Effector memory CD8-positive, alpha-beta T cell (primary cell): ENCODE measurements around the gene LTA4H.

ENCODE experiments used
- ATAC-seq: fragments of 150-1000 bp; cut with Tn5 transposase; replicated peaks from 2 replicates; pipeline ENCODE4 v1.10.0; 2021; ENCODE audit warnings: mild to moderate bottlenecking, moderate library complexity
- DNase-seq, 3 experiments: peaks; one replicate each; pipeline ENCODE4 v3.0.0; 2021
- H3K27ac Mint-ChIP-seq, 2 donors: one replicate each; pipeline ENCODE4 v1.8.0; 2022; ENCODE audit warnings: mild to moderate bottlenecking in 2 of 2, mixed read lengths in 2 of 2, moderate library complexity in 2 of 2
- H3K27me3 Mint-ChIP-seq, 2 donors: one replicate each; pipeline ENCODE4 v1.8.0; 2022; ENCODE audit warnings: mixed read lengths in 2 of 2
- H3K36me3 Mint-ChIP-seq: one replicate; pipeline ENCODE4 v1.8.0; 2022; ENCODE audit warnings: mild to moderate bottlenecking, moderate library complexity, mixed read lengths; ENCODE audit not compliant: insufficient read depth
- H3K4me1 Mint-ChIP-seq, 2 donors: one replicate each; pipeline ENCODE4 v1.8.0; 2022; ENCODE audit warnings: low read depth in 2 of 2, mixed read lengths in 2 of 2
- H3K4me3 Mint-ChIP-seq, 2 donors: one replicate each; pipeline ENCODE4 v1.8.0; 2022; ENCODE audit warnings: mild to moderate bottlenecking in 2 of 2, mixed read lengths in 2 of 2, moderate library complexity in 2 of 2
- H3K9me3 Mint-ChIP-seq, 2 donors: one replicate each; pipeline ENCODE4 v1.8.0; 2022; ENCODE audit warnings: mixed read lengths in 2 of 2

LTA4H gene

GRCh38 chr12:96036765-96037455 lies 1.5 kb upstream of the LTA4H start:
- no peak overlapping the region for H3K27ac Mint-ChIP-seq
- no peaks in the 10 kb centered on the region for H3K9me3 Mint-ChIP-seq
- peaks cover 0 to 1% of the 10 kb centered on the region in 2 donors for H3K4me1 Mint-ChIP-seq
- H3K36me3 Mint-ChIP-seq = no peaks in the 10 kb centered on the region
- DNase-seq = no peak
- H3K4me3 Mint-ChIP-seq = no peak overlapping the region
- ATAC-seq = no peak
- H3K27me3 Mint-ChIP-seq = no peaks in the 10 kb centered on the region

GRCh38 chr12:96034621-96035282 lies 635 bp downstream of the LTA4H start:
- no peak overlapping the region for H3K4me3 Mint-ChIP-seq
- H3K27me3 Mint-ChIP-seq = no peaks in the 10 kb centered on the region
- ATAC-seq (no peak), DNase-seq (no peak)
- no peaks in the 10 kb centered on the region for H3K36me3 Mint-ChIP-seq
- H3K9me3 Mint-ChIP-seq = no peaks in the 10 kb centered on the region
- H3K4me1 Mint-ChIP-seq = peaks cover 1 to 6% of the 10 kb centered on the region in 2 donors
- no peak overlapping the region for H3K27ac Mint-ChIP-seq

- no peak overlapping the region for H3K27ac Mint-ChIP-seq
- H3K9me3 Mint-ChIP-seq = no peaks in the 10 kb centered on the region
- H3K27me3 Mint-ChIP-seq = no peaks in the 10 kb centered on the region
- no peaks in the 10 kb centered on the region for H3K36me3 Mint-ChIP-seq
- ATAC-seq = no peak
- H3K4me1 Mint-ChIP-seq = peaks cover 1 to 10% of the 10 kb centered on the region in 2 donors
- no peak overlapping the region for H3K4me3 Mint-ChIP-seq
- DNase-seq = no peak
These were observed 1.6 kb downstream of the LTA4H start for GRCh38 chr12:96033549-96034389.

- H3K36me3 Mint-ChIP-seq = peaks cover 19% of the 10 kb centered on the region
- peaks cover 3 to 10% of the 10 kb centered on the region in 2 donors for H3K4me1 Mint-ChIP-seq
- no peaks in the 10 kb centered on the region for H3K9me3 Mint-ChIP-seq
- no peak for ATAC-seq
- H3K27me3 Mint-ChIP-seq = no peaks in the 10 kb centered on the region
- H3K4me3 Mint-ChIP-seq = no peak overlapping the region
- DNase-seq = no peak
- H3K27ac Mint-ChIP-seq = no peak overlapping the region
These were observed 5.6 kb downstream of the LTA4H start for GRCh38 chr12:96029826-96030225.

- no peak for ATAC-seq
These were observed 6.8 kb downstream of the LTA4H start for GRCh38 chr12:96028538-96028937.

GRCh38 chr12:96026331-96026730 lies 9.1 kb downstream of the LTA4H start:
- ATAC-seq = no peak
- Mint-ChIP-seq H3K4me3 (no peak overlapping the region), H3K27ac (no peak overlapping the region), H3K4me1 (peaks cover 2 to 10% of the 10 kb centered on the region in 2 donors), H3K27me3 (no peaks in the 10 kb centered on the region), H3K9me3 (no peaks in the 10 kb centered on the region), H3K36me3 (peaks cover 41% of the 10 kb centered on the region)
- no peak for DNase-seq

More at GRCh38 chr12:96028538-96028937, 6.8 kb downstream of the LTA4H start:
- peaks cover 32% of the 10 kb centered on the region for H3K36me3 Mint-ChIP-seq
- peaks cover 3 to 10% of the 10 kb centered on the region in 2 donors for H3K4me1 Mint-ChIP-seq
- no peaks in the 10 kb centered on the region for H3K9me3 Mint-ChIP-seq
- no peaks in the 10 kb centered on the region for H3K27me3 Mint-ChIP-seq
- no peak overlapping the region for H3K27ac Mint-ChIP-seq
- no peak overlapping the region for H3K4me3 Mint-ChIP-seq
- no peak for DNase-seq

GRCh38 chr12:96025518-96025917 lies 9.9 kb downstream of the LTA4H start:
- Mint-ChIP-seq H3K36me3 (peaks cover 41% of the 10 kb centered on the region), H3K4me1 (peaks cover 2 to 10% of the 10 kb centered on the region in 2 donors), H3K27ac (no peak overlapping the region), H3K4me3 (no peak overlapping the region), H3K9me3 (no peaks in the 10 kb centered on the region), H3K27me3 (no peaks in the 10 kb centered on the region)
- no peak for DNase-seq
- ATAC-seq = no peak

- Mint-ChIP-seq H3K36me3 (peaks cover 68% of the 10 kb centered on the region), H3K27ac (no peak overlapping the region), H3K4me1 (no peaks in the 10 kb centered on the region), H3K27me3 (no peaks in the 10 kb centered on the region), H3K4me3 (no peak overlapping the region), H3K9me3 (no peaks in the 10 kb centered on the region)
- DNase-seq = no peak
- ATAC-seq = peak; percentile 48
These were observed 14.9 kb downstream of the LTA4H start for GRCh38 chr12:96020314-96021003.

- no peak for DNase-seq
- Mint-ChIP-seq H3K27ac (no peak overlapping the region), H3K27me3 (no peaks in the 10 kb centered on the region), H3K4me1 (no peaks in the 10 kb centered on the region), H3K9me3 (no peaks in the 10 kb centered on the region), H3K4me3 (no peak overlapping the region), H3K36me3 (peaks cover 63% of the 10 kb centered on the region)
- no peak for ATAC-seq
These were observed 19.7 kb downstream of the LTA4H start for GRCh38 chr12:96015672-96016071.

GRCh38 chr12:96014943-96015599 lies 20.3 kb downstream of the LTA4H start:
- Mint-ChIP-seq H3K4me1 (no peaks in the 10 kb centered on the region), H3K4me3 (no peak overlapping the region), H3K36me3 (peaks cover 64% of the 10 kb centered on the region), H3K27ac (no peak overlapping the region), H3K9me3 (no peaks in the 10 kb centered on the region), H3K27me3 (no peaks in the 10 kb centered on the region)
- DNase-seq (no peak), ATAC-seq (no peak)

GRCh38 chr12:96007729-96008128 lies 27.7 kb downstream of the LTA4H start:
- Mint-ChIP-seq H3K36me3 (peaks cover 45% of the 10 kb centered on the region), H3K27me3 (no peaks in the 10 kb centered on the region), H3K4me3 (no peak overlapping the region), H3K4me1 (no peaks in the 10 kb centered on the region), H3K27ac (no peak overlapping the region), H3K9me3 (no peaks in the 10 kb centered on the region)
- no peak for DNase-seq
- ATAC-seq = no peak

- Mint-ChIP-seq H3K4me1 (no peaks in the 10 kb centered on the region), H3K36me3 (peaks cover 51% of the 10 kb centered on the region), H3K27me3 (no peaks in the 10 kb centered on the region), H3K4me3 (no peak overlapping the region), H3K27ac (no peak overlapping the region), H3K9me3 (no peaks in the 10 kb centered on the region)
- ATAC-seq (no peak), DNase-seq (no peak)
These were observed 28.7 kb downstream of the LTA4H start for GRCh38 chr12:96006727-96007126.

GRCh38 chr12:96000858-96001257 lies 34.5 kb downstream of the LTA4H start:
- Mint-ChIP-seq H3K4me3 (no peak overlapping the region), H3K27ac (no peak overlapping the region), H3K36me3 (peaks cover 47% of the 10 kb centered on the region), H3K9me3 (no peaks in the 10 kb centered on the region), H3K27me3 (no peaks in the 10 kb centered on the region), H3K4me1 (peaks cover 6 to 8% of the 10 kb centered on the region in 2 donors)
- DNase-seq = no peak
- ATAC-seq = no peak
